ENCODE results near the gene RTKN. TPM values are rescaled to one million over a fixed set of nuclear protein-coding genes. Genes with fewer than 3 reads are reported as not detected.
"Not testable (repeated sequence)": the region's sequence is repeated elsewhere in the genome, so short reads cannot be mapped to it uniquely, and the experiment has no call there.

RTKN gene
- total and polyA plus RNA-seq, 9 of the 15 experiments (the other 6 are each of a cell fraction or from before 2014, with no cell fraction given): 0.14 to 6.9 (median 3.6) TPM

DNA sequence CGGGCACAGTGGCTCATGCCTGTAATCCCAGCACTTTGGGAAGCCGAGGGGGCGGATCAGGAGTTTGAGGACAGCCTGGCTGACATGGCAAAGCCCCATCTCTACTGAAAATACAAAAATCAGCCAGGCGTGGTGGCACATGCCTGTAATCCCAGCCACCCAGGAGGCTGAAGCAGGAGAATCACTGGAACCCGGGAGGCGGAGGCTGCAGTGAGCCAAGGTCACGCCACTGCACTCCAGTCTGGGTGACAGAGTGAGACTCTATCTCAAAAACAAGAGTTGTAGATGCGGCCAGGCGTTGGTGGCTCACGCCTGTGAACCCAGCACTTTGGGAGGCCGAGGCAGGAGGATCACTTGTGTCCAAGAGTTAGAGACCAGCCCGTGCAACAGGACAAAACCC, 29.0 kb upstream of the RTKN start:
- H3K79me2 ChIP-seq (ENCODE audit: control insufficient read depth, insufficient read depth, low read length): peaks cover 13% of the 10 kb centered on the region; the same call in 2 of the 3 replicates
- H4K20me1 ChIP-seq (replicated peaks; ENCODE audit: control insufficient read depth, insufficient read depth, low read length); CTCF ChIA-PET (ENCODE audit: low intra/inter-chr PET ratio); H3K27me3 ChIP-seq (ENCODE audit: control insufficient read depth in 2 of 2, insufficient read depth in 2 of 2, low read length in 2 of 2); H3K4me3 ChIP-seq; H3K9me1 ChIP-seq (ENCODE audit: control insufficient read depth, insufficient read depth, low read length); ATAC-seq; H3K9me3 ChIP-seq (replicated peaks; ENCODE audit: control insufficient read depth, insufficient read depth, low read depth, low read length); H3K27ac ChIP-seq (ENCODE audit: extremely low read depth, low read depth, low read length); FAIRE-seq; in situ Hi-C loops (cut with MboI); H3K4me2 ChIP-seq (ENCODE audit: insufficient read depth, low read length); H2AFZ ChIP-seq (ENCODE audit: low read depth, low read length); BruUV-seq (replicated peaks); DNase-seq (ENCODE audit: extremely low read depth in 1 of 4, low spot score in 3 of 4); H3K9ac ChIP-seq (ENCODE audit: insufficient read depth in 1 of 2, low read depth in 2 of 2, low read length in 2 of 2): not testable (repeated sequence)
- intact Hi-C loops (cut with micrococcal nuclease): loop anchor here (5.0 kb wide), 1 partner anchor 73 kb away; no protein-coding TSS in a partner anchor
- peaks cover 16% of the 10 kb centered on the region; the same call in 2 of the 3 replicates for H3K36me3 ChIP-seq (ENCODE audit: control insufficient read depth, insufficient read depth, low read length)
- POLR2A ChIA-PET: interaction anchor here (0.6 to 4.0 kb wide), 5 partner anchors 9 to 46 kb away, joined by 3 to 28 read pairs (median 3); partner anchors contain the start of genes CCDC142 and TTC31
- WGBS (ENCODE audit: insufficient coverage, low coverage, missing lambda C conversion rate): 94% methylated on average over 9 of the region's 12 CpGs
- H3K4me1 ChIP-seq (replicated peaks in 1 of 2; ENCODE audit: control insufficient read depth in 2 of 2, insufficient read depth in 2 of 2, low read length in 2 of 2): peaks cover 14 to 20% of the 10 kb centered on the region in 2 experiments; a peak in 3 of 5 replicates
- TF ChIP-seq POLR2A (conservative IDR thresholded peaks at IDR 0.05) (0 out of 2 replicates have a peak, but pooled peaks have one; percentile 27), POLR2G (IDR thresholded peaks at IDR 0.05; ENCODE audit: low read depth, low read length) (0 out of 2 replicates have a peak, but pooled peaks have one; percentile 27)

GRCh38 chr2:74464406-74464805, 22.7 kb upstream of the RTKN start:
- ATAC-seq (peak; percentile 22), FAIRE-seq (no peak)
- intact Hi-C loops (cut with micrococcal nuclease): no loop called here
- TF ChIP-seq ZNF354B (CRISPR knock-in tag; IDR thresholded peaks at IDR 0.05): no peak
- no peak for TF ChIP-seq ZSCAN32 (CRISPR knock-in tag; IDR thresholded peaks at IDR 0.05)
- TF ChIP-seq, protein P1, sequence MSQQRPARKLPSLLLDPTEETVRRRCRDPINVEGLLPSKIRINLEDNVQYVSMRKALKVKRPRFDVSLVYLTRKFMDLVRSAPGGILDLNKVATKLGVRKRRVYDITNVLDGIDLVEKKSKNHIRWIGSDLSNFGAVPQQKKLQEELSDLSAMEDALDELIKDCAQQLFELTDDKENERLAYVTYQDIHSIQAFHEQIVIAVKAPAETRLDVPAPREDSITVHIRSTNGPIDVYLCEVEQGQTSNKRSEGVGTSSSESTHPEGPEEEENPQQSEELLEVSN (IDR thresholded peaks at IDR 0.05; ENCODE audit: borderline replicate concordance in 1 of 2, extremely low read depth in 1 of 2, insufficient read depth in 1 of 2, insufficient read length in 1 of 2, low read depth in 1 of 2, low read length in 1 of 2, poor library complexity in 1 of 2, severe bottlenecking in 1 of 2): peak in 1 of 2 experiments; percentile 63
- TF ChIP-seq RBM39 (optimal IDR thresholded peaks at IDR 0.05; ENCODE audit: low read depth, low read length): no peak

More at GRCh38 chr2:74464406-74464805, 22.7 kb upstream of the RTKN start:
- no peaks in the 10 kb centered on the region; the same call in 1 of the 2 replicates for H4K20me1 ChIP-seq (replicated peaks; ENCODE audit: control insufficient read depth, insufficient read depth, low read length)
- H3K4me3 ChIP-seq: peak overlapping the region; percentile 88
- peak overlapping the region; percentile 73 for H3K27ac ChIP-seq (ENCODE audit: extremely low read depth, low read depth, low read length)
- ChIA-PET CTCF (ENCODE audit: low intra/inter-chr PET ratio) (no interaction called here), POLR2A (interaction anchor here (1.0 kb wide), 2 partner anchors 9 to 10 kb away, joined by 3 read pairs; partner anchors contain the start of gene INO80B)
- BruUV-seq (replicated peaks): no TSS peak
- peak overlapping the region; percentile 90 for H3K4me2 ChIP-seq (ENCODE audit: insufficient read depth, low read length)
- peaks cover 21% of the 10 kb centered on the region for H3K79me2 ChIP-seq (ENCODE audit: control insufficient read depth, insufficient read depth, low read length)
- 0% methylated on average over 7 of the region's 13 CpGs for WGBS (ENCODE audit: insufficient coverage, low coverage, missing lambda C conversion rate)
- H3K9me3 ChIP-seq (replicated peaks; ENCODE audit: control insufficient read depth, insufficient read depth, low read depth, low read length): no peaks in the 10 kb centered on the region
- H3K27me3 ChIP-seq (ENCODE audit: control insufficient read depth in 2 of 2, insufficient read depth in 2 of 2, low read length in 2 of 2): no peaks in the 10 kb centered on the region
- H2AFZ ChIP-seq (ENCODE audit: low read depth, low read length): peak overlapping the region; percentile 89
- in situ Hi-C loops (cut with MboI): no loop called here
- peaks cover 25% of the 10 kb centered on the region for H3K36me3 ChIP-seq (ENCODE audit: control insufficient read depth, insufficient read depth, low read length)
- no peak for DNase-seq (ENCODE audit: extremely low read depth in 1 of 4, low spot score in 3 of 4)
- no peaks in the 10 kb centered on the region for H3K9me1 ChIP-seq (ENCODE audit: control insufficient read depth, insufficient read depth, low read length)
- H3K9ac ChIP-seq (ENCODE audit: insufficient read depth in 1 of 2, low read depth in 2 of 2, low read length in 2 of 2): peak overlapping the region; percentile 85 to 99
- peaks cover 7 to 32% of the 10 kb centered on the region in 2 experiments; a peak in 3 of 5 replicates for H3K4me1 ChIP-seq (replicated peaks in 1 of 2; ENCODE audit: control insufficient read depth in 2 of 2, insufficient read depth in 2 of 2, low read length in 2 of 2)

Data from K562 (cell line).